GM12875 (cell line): ENCODE results near the gene C3.
"Not testable (repeated sequence)": the region's sequence is repeated elsewhere in the genome, so short reads cannot be mapped to it uniquely, and the experiment has no call there.

Experiments
- H3K4me3 ChIP-seq: one replicate; pipeline ENCODE4 v1.5.1; 2011; ENCODE audit warnings: low read depth, low read length, control low read depth
- TF ChIP-seq, protein P1 (sequence below): IDR thresholded peaks from 2 replicates; pipeline ENCODE4 v1.5.1; 2011; ENCODE audit warnings: low read depth, mild to moderate bottlenecking, control low read depth, inconsistent platforms, low read length, moderate library complexity, borderline replicate concordance; ENCODE audit not compliant: insufficient read depth

The C3 gene

DNA sequence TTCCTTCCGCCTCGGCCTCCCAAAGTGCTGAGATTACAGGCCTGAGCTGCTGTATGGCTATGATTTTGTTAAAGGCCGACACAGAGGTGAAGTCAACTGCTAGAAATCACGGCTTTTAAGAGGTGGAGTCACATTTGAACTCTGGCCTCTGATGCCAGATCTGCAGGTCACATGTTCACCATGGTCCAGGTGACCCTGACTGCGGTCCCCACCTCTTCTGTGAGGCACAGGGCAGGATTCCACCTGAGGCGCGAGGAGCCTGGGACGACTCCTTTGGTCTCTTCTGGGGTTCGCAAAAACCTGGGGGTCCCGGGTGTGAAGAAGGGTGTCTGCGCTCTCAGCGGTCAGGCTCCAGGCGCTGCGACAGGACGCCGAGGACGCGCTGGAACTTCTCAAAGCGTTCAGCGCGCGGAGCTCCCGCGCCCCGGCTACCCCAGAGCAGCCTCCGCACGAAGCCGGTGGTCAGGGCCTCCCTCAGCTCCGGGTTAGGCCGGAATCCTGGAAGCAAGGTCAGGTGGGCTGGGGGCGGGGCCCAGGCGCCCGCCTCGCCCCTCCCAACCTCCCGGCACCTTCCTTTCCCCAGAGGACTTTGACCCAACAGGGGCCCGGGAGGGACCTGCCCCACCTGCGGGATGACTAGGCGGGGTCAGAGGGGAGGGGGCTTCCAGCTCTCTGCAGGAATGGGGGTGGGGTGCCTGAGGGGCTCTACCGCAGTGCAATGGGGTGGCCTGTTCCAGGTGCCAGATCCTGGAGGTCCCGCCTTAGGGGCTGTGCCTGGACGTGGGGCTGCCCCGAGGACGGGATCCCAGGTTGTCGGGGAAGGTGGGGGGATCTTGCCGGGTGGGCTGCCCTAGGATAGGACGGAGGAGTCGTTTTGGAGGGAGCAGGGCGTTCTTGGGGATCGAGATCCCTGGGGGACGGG lies 32.1 kb upstream of the C3 start:
- H3K4me3 ChIP-seq = no peak overlapping the region
- TF ChIP-seq, protein P1, sequence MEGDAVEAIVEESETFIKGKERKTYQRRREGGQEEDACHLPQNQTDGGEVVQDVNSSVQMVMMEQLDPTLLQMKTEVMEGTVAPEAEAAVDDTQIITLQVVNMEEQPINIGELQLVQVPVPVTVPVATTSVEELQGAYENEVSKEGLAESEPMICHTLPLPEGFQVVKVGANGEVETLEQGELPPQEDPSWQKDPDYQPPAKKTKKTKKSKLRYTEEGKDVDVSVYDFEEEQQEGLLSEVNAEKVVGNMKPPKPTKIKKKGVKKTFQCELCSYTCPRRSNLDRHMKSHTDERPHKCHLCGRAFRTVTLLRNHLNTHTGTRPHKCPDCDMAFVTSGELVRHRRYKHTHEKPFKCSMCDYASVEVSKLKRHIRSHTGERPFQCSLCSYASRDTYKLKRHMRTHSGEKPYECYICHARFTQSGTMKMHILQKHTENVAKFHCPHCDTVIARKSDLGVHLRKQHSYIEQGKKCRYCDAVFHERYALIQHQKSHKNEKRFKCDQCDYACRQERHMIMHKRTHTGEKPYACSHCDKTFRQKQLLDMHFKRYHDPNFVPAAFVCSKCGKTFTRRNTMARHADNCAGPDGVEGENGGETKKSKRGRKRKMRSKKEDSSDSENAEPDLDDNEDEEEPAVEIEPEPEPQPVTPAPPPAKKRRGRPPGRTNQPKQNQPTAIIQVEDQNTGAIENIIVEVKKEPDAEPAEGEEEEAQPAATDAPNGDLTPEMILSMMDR = no peak

DNA sequence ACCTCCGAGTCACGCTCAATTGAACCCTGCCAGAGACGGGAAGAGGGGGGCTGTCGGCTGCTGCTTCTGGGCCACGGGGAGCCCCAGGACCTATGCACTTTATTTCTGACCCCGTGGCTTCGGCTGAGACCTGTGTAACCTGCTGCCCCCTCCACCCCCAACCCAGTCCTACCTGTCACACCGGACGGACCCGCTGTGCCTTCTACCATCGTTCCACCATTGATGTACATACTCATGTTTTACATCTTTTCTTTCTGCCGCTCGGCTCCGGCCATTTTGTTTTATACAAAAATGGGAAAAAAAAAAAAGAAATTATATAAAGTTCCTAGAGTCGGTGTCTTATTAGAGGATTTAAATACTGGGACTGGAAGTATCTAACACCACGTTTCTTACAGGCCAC lies 30.7 kb upstream of the C3 start:
- TF ChIP-seq, protein P1 = no peak
- H3K4me3 ChIP-seq = no peak overlapping the region

DNA sequence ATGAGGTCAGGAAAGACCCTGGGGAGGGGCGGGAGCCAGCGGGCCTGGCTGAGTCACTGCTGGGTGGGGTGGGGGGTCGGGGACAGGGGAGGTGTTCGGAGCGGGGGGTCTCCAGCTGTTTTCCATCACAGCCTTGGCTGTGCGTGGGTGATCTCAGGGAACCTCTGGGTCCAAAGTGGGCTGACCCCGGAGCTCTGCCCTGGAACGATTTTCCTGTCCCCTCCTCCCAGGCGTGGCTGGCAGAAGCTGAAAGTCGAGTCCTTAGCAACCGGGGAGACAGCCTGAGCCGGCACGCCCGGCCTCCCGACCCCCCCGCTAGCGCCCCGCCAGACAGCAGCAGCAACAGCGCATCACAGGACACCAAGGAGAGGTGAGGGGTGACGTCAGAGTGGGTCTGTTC lies 29.6 kb upstream of the C3 start:
- no peak overlapping the region for H3K4me3 ChIP-seq

DNA sequence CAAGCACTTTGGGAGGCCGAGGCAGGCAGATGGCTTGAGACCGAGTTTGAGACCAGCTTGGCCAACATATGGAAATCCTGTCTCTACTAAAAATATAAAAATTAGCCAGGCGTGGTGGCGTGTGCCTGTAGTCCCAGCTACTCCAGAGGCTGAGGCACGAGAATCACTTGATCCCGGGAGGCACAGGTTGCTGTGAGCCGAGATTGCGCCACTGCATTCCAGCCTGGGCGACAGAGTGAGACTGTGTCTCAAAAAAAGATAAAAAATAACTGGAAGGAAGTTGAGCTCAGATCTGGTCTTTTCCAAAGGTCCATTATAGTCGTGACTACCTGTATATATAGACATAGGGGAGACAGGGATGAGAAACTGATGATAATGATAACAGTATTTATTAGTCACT lies 28.1 kb upstream of the C3 start:
- H3K4me3 ChIP-seq = not testable (repeated sequence)

More for the DNA sequence above, 29.6 kb upstream of the C3 start:
- TF ChIP-seq, protein P1 = no peak

DNA sequence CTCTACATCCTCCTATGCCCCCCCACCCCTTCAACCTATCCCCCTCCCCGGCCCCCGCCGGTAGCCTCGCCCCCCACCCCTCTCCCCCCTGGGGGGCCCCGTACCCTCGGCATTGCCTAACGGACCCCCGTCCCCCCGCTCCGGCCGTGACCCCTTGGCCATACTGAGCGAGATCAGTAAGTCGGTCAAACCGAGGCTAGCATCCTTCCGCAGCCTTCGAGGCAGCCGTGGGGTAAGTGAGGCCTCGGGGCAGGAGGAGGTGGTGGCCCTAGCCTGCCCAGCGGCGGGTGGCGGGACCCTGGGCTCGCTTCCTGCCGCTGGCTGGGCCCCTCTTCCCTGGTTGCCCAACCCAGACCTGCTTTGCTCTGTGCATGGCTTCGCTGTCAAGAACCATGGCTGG lies 25.5 kb upstream of the C3 start:
- TF ChIP-seq, protein P1 = no peak
- H3K4me3 ChIP-seq = no peak overlapping the region

DNA sequence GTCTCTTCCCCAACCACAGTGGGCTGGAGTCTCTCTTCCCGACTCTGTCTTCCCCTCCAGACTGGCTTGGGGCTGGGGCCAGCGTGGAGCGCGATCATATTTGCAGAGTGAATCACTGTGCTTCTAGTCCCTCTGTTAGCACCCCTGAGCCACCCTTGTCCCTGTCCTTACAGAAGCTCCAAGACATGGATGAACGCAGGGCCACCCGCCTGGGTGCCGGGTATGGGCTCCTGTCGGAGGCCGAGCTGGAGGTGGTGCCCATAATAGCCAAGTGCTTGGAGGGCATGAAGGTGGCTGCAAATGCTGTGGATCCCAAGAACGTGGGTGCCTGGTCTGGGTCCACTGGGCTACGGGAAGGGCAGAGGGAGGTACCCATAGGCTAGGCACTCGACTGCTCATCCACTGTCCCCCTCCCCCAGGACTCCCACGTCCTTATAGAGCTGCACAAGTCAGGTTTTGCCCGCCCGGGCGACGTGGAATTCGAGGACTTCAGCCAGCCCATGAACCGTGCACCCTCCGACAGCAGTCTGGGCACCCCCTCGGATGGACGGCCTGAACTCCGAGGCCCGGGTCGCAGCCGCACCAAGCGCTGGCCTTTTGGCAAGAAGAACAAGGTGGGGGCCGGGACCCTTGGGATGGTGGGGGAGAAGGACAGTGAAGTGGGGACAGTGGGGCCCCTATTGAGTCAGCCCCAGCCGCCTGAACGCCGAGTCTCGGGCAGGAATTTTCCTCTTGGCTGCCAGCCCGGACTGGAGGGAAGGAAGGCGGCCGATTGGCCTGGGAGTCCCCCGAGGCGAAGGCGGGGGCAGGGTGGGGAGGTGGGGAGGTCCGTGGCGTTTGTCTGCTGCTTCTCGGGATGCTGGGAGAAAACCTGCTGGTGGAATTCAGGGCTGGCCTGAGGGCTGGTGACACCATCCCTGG lies 24.2 kb upstream of the C3 start:
- no peak overlapping the region for H3K4me3 ChIP-seq

DNA sequence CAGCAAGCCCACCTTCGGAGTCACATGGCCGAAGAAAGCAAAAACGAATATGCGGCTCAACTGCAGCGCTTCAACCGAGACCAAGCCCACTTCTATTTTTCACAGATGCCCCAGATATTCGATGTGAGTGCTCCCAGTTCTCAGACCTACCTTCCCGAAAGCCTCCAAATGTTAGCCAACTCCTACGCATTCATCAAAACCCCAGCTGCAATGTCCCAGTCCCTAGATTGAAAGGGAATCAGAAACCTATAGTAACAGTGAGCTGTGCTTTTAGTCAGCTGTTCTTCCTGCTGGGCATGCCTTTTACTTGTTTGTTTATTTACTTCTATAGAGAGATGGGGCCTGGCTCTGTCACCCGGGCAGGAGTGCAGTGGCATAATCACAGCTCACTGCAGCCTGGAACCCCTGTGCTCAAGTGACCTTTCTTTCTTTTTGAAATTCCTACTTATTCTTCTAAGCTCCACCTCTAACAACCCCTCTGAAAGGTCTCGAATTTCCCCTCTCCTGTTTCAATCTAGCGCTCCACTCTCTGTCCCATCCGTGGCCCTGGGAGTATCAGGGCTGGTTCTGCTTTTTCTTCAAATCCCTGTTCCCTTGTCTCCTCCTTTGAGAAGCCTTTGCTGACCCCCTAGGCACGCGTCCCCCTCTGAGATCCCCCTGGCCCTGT lies 23.4 kb upstream of the C3 start:
- TF ChIP-seq, protein P1 = no peak
- H3K4me3 ChIP-seq = no peak overlapping the region

More for the DNA sequence above, 24.2 kb upstream of the C3 start:
- TF ChIP-seq, protein P1 = no peak
